Measurements from ENCODE around the gene TK2. TPM values are rescaled to one million over a fixed set of nuclear protein-coding genes. Genes with fewer than 3 reads are reported as not detected.
A peak's percentile ranks its signal among the peaks of the same experiment; 100 is the strongest.

The TK2 gene
- total RNA-seq, 1 donor = 73.5 TPM

- no peaks in the 10 kb centered on the region for H3K27me3 ChIP-seq (ENCODE audit: insufficient read depth, low read length)
- peak overlapping the region; percentile 47 for H3K27ac ChIP-seq (ENCODE audit: low read depth, low read length)
- TF ChIP-seq CTCF (IDR thresholded peaks at IDR 0.05; ENCODE audit: extremely low read depth, low read depth, low read length) = no peak
- no peaks in the 10 kb centered on the region for H3K9me3 ChIP-seq (ENCODE audit: low read depth, low read length)
- H3K36me3 ChIP-seq (ENCODE audit: insufficient read depth, low read length) = peaks cover 6% of the 10 kb centered on the region
- H4K20me1 ChIP-seq (ENCODE audit: insufficient read depth, low read length) = no peaks in the 10 kb centered on the region
- H3K4me3 ChIP-seq (ENCODE audit: insufficient read depth, low read length) = no peak overlapping the region
- DNase-seq (ENCODE audit: insufficient read length, low spot score, missing footprints) = peak; percentile 60
- no peaks in the 10 kb centered on the region for H3K79me2 ChIP-seq (ENCODE audit: insufficient read depth, low read length)
- H2AFZ ChIP-seq (ENCODE audit: low read length) = no peak overlapping the region
- H3K4me1 ChIP-seq (ENCODE audit: insufficient read depth, low read length) = peaks cover 36% of the 10 kb centered on the region
- H3K4me2 ChIP-seq (ENCODE audit: insufficient read depth, low read length) = peak overlapping the region; percentile 70
These were observed 39.0 kb downstream of the TK2 start for GRCh38 chr16:66510711-66511601.

- no peaks in the 10 kb centered on the region for H4K20me1 ChIP-seq (ENCODE audit: insufficient read depth, low read length)
- no peak overlapping the region for H2AFZ ChIP-seq (ENCODE audit: low read length)
- no peaks in the 10 kb centered on the region for H3K9me3 ChIP-seq (ENCODE audit: low read depth, low read length)
- H3K27ac ChIP-seq (ENCODE audit: low read depth, low read length) = no peak overlapping the region
- H3K4me3 ChIP-seq (ENCODE audit: insufficient read depth, low read length) = no peak overlapping the region
- peaks cover 6% of the 10 kb centered on the region for H3K36me3 ChIP-seq (ENCODE audit: insufficient read depth, low read length)
- DNase-seq (ENCODE audit: insufficient read length, low spot score, missing footprints) = peak; percentile 23
- peaks cover 34% of the 10 kb centered on the region for H3K4me1 ChIP-seq (ENCODE audit: insufficient read depth, low read length)
- no peaks in the 10 kb centered on the region for H3K27me3 ChIP-seq (ENCODE audit: insufficient read depth, low read length)
- no peaks in the 10 kb centered on the region for H3K79me2 ChIP-seq (ENCODE audit: insufficient read depth, low read length)
- no peak for TF ChIP-seq CTCF (IDR thresholded peaks at IDR 0.05; ENCODE audit: extremely low read depth, low read depth, low read length)
- H3K4me2 ChIP-seq (ENCODE audit: insufficient read depth, low read length) = no peak overlapping the region
These were observed 39.6 kb downstream of the TK2 start for GRCh38 chr16:66510298-66510697.

GRCh38 chr16:66509576-66509975, 40.3 kb downstream of the TK2 start:
- H3K27ac ChIP-seq (ENCODE audit: low read depth, low read length) = no peak overlapping the region
- no peak overlapping the region for H3K4me2 ChIP-seq (ENCODE audit: insufficient read depth, low read length)
- H4K20me1 ChIP-seq (ENCODE audit: insufficient read depth, low read length) = no peaks in the 10 kb centered on the region
- H2AFZ ChIP-seq (ENCODE audit: low read length) = no peak overlapping the region
- peaks cover 6% of the 10 kb centered on the region for H3K36me3 ChIP-seq (ENCODE audit: insufficient read depth, low read length)
- H3K9me3 ChIP-seq (ENCODE audit: low read depth, low read length) = no peaks in the 10 kb centered on the region
- peak; percentile 77 for DNase-seq (ENCODE audit: insufficient read length, low spot score, missing footprints)
- H3K4me1 ChIP-seq (ENCODE audit: insufficient read depth, low read length) = peaks cover 34% of the 10 kb centered on the region
- no peaks in the 10 kb centered on the region for H3K79me2 ChIP-seq (ENCODE audit: insufficient read depth, low read length)
- H3K4me3 ChIP-seq (ENCODE audit: insufficient read depth, low read length) = no peak overlapping the region
- no peak for TF ChIP-seq CTCF (IDR thresholded peaks at IDR 0.05; ENCODE audit: extremely low read depth, low read depth, low read length)
- H3K27me3 ChIP-seq (ENCODE audit: insufficient read depth, low read length) = no peaks in the 10 kb centered on the region

- H3K27me3 ChIP-seq (ENCODE audit: insufficient read depth, low read length) = no peaks in the 10 kb centered on the region
- H3K4me3 ChIP-seq (ENCODE audit: insufficient read depth, low read length) = no peak overlapping the region
- no peaks in the 10 kb centered on the region for H3K79me2 ChIP-seq (ENCODE audit: insufficient read depth, low read length)
- H3K9me3 ChIP-seq (ENCODE audit: low read depth, low read length) = no peaks in the 10 kb centered on the region
- no peak overlapping the region for H3K4me2 ChIP-seq (ENCODE audit: insufficient read depth, low read length)
- H3K27ac ChIP-seq (ENCODE audit: low read depth, low read length) = no peak overlapping the region
- peaks cover 36% of the 10 kb centered on the region for H3K4me1 ChIP-seq (ENCODE audit: insufficient read depth, low read length)
- TF ChIP-seq CTCF (IDR thresholded peaks at IDR 0.05; ENCODE audit: extremely low read depth, low read depth, low read length) = no peak
- peak; percentile 13 for DNase-seq (ENCODE audit: insufficient read length, low spot score, missing footprints)
- H2AFZ ChIP-seq (ENCODE audit: low read length) = no peak overlapping the region
- H4K20me1 ChIP-seq (ENCODE audit: insufficient read depth, low read length) = no peaks in the 10 kb centered on the region
- H3K36me3 ChIP-seq (ENCODE audit: insufficient read depth, low read length) = peaks cover 6% of the 10 kb centered on the region
These were observed 40.9 kb downstream of the TK2 start for GRCh38 chr16:66508914-66509496.
